Ureter (tissue), 1 donor: Measurements from ENCODE around the gene TAAR5. TPM values are rescaled to one million over a fixed set of nuclear protein-coding genes. Genes with fewer than 3 reads are reported as not detected.
"Not testable (repeated sequence)": the region's sequence is repeated elsewhere in the genome, so short reads cannot be mapped to it uniquely, and the experiment has no call there.

Experiments used
- DNase-seq: peaks from one replicate; pipeline ENCODE4 v3.0.0-alpha.2; 2020; ENCODE audit warnings: low spot score
- total RNA-seq: library from RNA; stranded (reverse); gene quantifications from one replicate; pipeline ENCODE4 v1.2.4, GENCODE V29; 2023
- donor health status: DM: yes; HTN: yes; CAD: no.

Gene TAAR5
- not detected for total RNA-seq

- no peak for DNase-seq
These were observed at the start of gene TAAR5 for GRCh38 chr6:132589454-132589853. Gene TAAR5 (minus strand): TSS chr6:132589741. CDS start chr6:132589686, 55 bp downstream.

DNA sequence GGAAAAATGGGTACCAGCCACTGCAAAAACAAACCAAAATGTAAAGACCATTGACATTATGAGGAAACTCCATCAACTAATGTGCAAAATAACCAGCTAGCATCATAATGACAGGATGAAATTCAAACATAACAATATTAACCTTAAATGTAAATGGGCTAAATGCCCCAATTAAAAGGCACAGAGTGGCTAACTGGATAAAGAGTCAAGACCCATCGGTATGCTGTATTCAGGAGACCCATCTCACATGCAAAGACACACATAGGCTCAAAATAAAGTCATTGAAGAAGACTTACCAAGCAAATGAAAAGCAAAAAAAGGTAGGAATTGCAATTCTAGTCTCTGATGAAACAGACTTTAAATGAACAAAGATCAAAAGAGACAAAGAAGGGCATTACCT is 47.6 kb upstream of the TAAR5 start:
- DNase-seq, result not testable (repeated sequence)

DNA sequence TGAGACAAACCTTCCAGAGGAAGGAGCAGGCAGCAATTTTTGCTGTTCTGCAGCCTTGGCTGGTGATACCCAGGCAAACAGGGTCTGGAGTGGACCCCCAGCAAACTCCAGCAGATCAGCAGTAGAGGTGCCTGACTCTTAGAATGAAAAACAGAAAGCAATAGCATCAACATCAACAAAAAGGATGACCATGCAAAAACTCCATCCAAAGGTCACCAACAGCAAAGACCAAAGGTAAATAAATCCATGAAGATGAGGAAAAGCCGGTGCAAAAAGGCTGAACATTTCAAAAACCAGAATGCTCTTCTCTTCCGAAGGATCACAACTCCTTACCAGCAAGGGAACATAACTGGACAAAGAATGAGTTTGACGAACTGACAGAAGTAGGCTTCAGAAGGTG is 46.4 kb upstream of the TAAR5 start:
- not testable (repeated sequence) for DNase-seq

DNA sequence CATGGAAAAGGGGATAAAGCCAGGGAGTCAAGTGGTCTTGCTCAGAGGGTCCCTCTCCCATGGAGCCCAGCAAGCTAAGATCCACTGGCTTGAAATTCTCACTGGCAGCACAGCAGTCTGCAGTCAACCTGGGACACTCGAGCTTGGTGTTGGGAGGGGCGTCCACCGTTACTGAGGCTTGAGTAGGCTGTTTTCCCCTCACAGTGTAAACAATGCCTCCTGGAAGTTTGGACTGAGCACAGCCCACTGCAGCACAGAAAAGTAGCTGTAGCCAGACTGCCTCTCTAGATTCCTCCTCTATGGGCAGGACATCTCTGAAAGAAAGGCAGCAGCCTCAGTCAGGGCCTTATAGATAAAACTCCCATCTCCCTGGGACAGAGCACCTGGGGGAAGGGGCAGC is 45.7 kb upstream of the TAAR5 start:
- DNase-seq, result not testable (repeated sequence)

DNA sequence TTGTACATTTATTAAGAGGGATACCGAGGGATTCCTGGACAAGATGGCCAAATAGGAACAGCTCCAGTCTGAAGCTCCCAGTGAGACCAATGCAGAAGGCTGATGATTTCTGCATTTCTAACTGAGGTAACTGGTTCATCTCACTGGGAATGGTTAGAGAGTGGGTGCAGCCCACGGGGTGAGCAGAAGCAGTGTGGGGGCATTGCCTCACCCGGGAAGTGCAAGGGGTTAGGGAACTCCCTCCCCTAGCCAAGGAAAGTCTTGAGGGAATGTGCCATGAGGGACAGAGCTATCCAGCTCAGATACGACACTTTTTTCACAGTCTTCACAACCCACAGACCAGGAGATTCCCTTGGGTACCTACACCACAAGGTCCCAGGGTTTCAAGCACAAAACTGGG is 45.3 kb upstream of the TAAR5 start:
- no peak for DNase-seq

GRCh38 chr6:132633362-132633761 is 43.8 kb upstream of the TAAR5 start:
- DNase-seq, result no peak

GRCh38 chr6:132624175-132624574 is 34.6 kb upstream of the TAAR5 start, which contains the start of gene TAAR2:
Gene TAAR2 (minus strand): TSS chr6:132624275. CDS start chr6:132624275, 0 bp downstream.
- DNase-seq, result no peak

- DNase-seq, result no peak
These were observed 33.7 kb upstream of the TAAR5 start for GRCh38 chr6:132623106-132623845.

GRCh38 chr6:132616677-132617076 is 27.1 kb upstream of the TAAR5 start:
- no peak for DNase-seq

- DNase-seq, result no peak
These were observed 25.0 kb upstream of the TAAR5 start for GRCh38 chr6:132614554-132614953.

DNA sequence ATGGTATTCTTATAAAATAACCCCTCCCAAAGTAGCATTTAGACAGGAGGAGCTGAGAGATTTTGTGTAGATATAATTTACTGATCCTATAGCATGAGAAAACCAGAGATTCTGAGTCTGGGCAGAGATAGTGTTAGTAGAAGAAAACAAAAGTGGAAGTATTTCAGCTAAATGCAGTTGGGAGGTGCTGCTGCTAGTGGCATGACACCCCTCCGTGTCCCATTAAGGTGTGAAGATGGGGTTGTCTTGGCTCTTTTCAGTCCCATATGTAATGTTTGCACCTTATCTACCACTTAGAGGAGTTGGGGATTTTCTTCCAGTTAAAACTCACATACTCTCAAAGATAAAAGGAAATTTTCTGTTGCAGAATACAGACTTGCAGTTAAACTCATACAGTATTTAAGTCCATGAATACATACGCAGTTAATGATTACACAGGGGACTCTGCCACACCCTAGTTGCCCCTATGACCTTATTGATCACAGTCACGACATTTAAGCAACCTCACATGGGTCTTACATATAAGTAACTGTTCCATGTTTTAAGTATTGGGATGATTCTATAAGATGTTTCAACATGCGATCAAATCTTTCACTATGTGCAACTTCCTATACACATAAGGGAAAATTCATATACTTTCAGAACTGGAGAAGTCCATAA is 23.0 kb upstream of the TAAR5 start:
- DNase-seq, result no peak

DNA sequence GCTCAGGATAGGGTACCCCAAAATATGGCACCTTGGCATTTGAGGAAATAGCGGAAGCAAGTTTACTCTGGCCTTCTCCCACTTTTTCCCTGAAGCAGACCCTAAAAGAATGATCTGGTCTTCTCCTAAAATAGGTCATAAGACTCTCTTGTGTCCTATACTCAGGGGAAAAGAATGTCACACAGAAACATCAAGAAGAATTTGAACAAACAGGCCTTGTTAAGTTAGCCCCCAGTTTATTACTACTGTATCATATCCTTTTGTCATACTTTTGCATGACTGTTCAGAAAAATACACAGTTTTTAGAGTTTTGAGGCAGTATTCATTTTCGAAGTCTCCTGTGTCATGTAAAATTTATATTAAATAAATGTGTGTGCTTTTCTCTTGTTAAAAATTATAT is 22.1 kb upstream of the TAAR5 start:
- no peak for DNase-seq

DNA sequence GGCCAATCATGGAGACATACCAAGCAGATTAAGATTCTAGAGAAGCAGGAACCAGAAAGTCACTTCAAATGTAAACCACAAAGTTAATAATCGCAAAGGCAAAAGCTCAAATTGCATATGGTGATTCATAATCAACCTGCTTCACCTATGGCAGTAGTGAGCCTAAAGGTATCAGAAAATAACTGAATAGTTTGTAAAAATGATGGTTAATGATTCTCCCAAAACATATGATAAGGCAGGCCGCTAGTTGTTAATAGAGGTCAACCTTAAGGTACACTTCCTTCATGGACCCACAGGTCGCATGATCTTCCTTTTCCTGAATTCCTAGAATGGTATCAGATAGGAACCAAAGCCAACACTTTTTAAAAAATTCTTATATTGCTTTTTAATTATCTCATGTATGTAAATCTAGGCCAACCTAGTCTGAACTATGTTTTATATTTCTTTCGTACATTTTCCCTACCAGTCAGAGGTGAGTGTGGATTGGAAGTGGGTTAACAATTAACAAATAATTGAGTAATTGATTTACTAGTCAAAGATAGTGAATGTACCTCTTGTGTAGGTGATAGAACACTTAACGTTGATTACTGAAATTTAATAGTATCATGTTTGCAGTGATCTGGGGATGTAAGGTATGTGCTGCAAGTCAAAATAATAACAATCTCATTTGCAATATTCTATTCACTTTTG is 18.1 kb upstream of the TAAR5 start:
- no peak for DNase-seq

DNA sequence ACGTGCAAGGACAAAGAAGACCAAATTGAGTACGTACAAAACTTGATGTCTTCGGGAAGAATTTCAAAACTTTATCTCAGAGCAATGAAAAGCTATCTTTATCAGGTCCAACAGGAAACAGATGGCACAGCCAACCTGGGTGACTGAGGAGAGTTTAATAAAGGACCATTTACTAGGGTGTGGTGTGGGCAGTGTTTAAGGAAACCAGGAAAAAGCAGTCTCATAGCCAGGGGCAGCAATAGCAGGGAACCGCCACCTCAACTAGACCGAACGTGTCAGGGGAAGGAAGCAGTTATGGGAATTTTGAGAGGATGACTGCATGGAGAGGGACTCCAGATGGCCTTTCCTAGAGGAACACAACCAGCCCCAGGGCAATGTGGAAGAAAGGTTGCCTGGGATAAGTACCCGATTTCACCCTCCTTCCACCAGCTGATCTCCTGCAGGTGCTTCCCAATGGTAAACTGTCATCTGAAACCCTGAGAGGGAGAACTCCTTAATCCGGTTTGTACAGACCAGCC is 15.2 kb upstream of the TAAR5 start:
- no peak for DNase-seq

DNA sequence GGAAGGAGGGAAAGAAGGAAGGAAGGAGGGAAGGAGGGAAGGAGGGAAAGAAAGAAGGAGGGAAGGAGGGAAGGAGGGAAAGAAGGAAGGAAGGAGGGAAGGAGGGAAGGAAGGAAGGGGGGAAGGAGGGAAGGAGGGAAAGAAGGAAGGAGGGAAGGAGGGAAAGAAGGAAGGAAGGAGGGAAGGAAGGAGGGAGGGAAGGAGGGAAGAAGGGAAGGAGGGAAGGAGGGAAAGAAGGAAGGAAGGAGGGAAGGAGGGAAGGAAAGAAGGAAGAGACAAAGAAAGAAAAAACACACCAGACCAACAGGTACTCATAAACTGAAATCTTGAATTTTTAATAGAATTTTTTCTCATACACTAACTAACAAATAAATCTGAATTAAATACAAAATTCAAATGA is 11.4 kb upstream of the TAAR5 start:
- DNase-seq, result not testable (repeated sequence)

- no peak for DNase-seq
These were observed 8.9 kb upstream of the TAAR5 start for GRCh38 chr6:132598473-132598872.

- no peak for DNase-seq
These were observed 6.7 kb upstream of the TAAR5 start for GRCh38 chr6:132596201-132596600.

GRCh38 chr6:132592855-132593254 is 3.3 kb upstream of the TAAR5 start:
- no peak for DNase-seq

- DNase-seq, result no peak
These were observed 821 bp upstream of the TAAR5 start for GRCh38 chr6:132590362-132590761.

- DNase-seq, result no peak
These were observed 2.1 kb downstream of the TAAR5 start for GRCh38 chr6:132587424-132587823.

- no peak for DNase-seq
These were observed 4.8 kb downstream of the TAAR5 start for GRCh38 chr6:132584698-132585097.

DNA sequence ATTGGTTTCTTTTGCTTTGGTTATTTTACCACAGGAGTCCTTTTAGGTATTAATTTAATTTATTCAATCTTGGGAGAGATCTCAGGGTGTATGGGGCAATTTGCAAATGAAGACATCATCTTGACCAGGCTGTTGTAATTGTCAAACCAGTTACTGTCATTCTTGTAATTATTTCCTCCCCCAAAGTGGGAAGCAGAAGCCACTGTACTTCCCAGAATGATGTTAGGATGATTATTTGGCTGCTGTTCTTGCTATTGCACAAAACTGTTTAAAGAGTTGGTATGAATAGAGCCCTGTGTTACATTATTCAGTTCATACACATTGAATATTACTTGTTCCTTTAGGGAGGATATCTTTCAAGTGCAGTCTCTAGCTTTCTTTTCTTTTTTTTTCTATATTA is 17.8 kb downstream of the TAAR5 start:
- DNase-seq, result no peak
